Ascending aorta (tissue), 2 donors: Measurements from ENCODE around the gene CDH15. TPM values are rescaled to one million over a fixed set of nuclear protein-coding genes. Genes with fewer than 3 reads are reported as not detected.
"Not testable (repeated sequence)": the region's sequence is repeated elsewhere in the genome, so short reads cannot be mapped to it uniquely, and the experiment has no call there.

ENCODE experiments used
- DNase-seq, 2 donors: peaks; one replicate each; pipeline ENCODE4 v3.0.0-alpha.2; 2019; ENCODE audit warnings: low spot score in 2 of 2
- H3K27ac ChIP-seq, 2 donors: fragments of 200-600 bp; sonication (generic); one replicate each; pipeline ENCODE4 v1.5.1; 2016 to 2017; ENCODE audit warnings: mild to moderate bottlenecking in 1 of 2
- H3K27me3 ChIP-seq: fragments of 200-600 bp; sonication (generic); one replicate; pipeline ENCODE4 v1.5.1; 2017
- H3K36me3 ChIP-seq, 2 donors: fragments of 200-600 bp; sonication (generic); one replicate each; pipeline ENCODE4 v1.5.1; 2016
- H3K4me1 ChIP-seq, 2 donors: fragments of 200-600 bp; sonication (generic); one replicate each; pipeline ENCODE4 v1.5.1; 2016 to 2017; ENCODE audit warnings: mild to moderate bottlenecking in 1 of 2
- H3K4me3 ChIP-seq, 2 donors: fragments of 200-600 bp; sonication (generic); one replicate each; pipeline ENCODE4 v1.5.1; 2016 to 2017; ENCODE audit warnings: mild to moderate bottlenecking in 1 of 2
- H3K9me3 ChIP-seq, 2 donors: fragments of 200-600 bp; sonication (generic); one replicate each; pipeline ENCODE4 v1.5.1; 2016
- CTCF ChIP-seq, 3 experiments: fragments of 200-600 bp in 2 of 3; fragments of 450-650 bp in 1 of 3; sonication (generic) in 2 of 3; IDR thresholded peaks; one replicate each; pipeline ENCODE4 v1.5.1; 2016 to 2019; ENCODE audit warnings: antibody characterized with exemption in 3 of 3, mild to moderate bottlenecking in 1 of 3, moderate library complexity in 1 of 3
- intact Hi-C: fragments of 100-400 bp; cut with DNase I; formaldehyde crosslinking; loops from one replicate; pipeline ENCODE4 v1.15.1; 2023
- total RNA-seq: library from RNA; depleted of rRNA; stranded (reverse); fragments of >200 nt; gene quantifications from one replicate; pipeline ENCODE4 v1.1.0, GENCODE V29; 2016

The CDH15 gene
- total RNA-seq, 1 donor from 2014 or later = not detected

GRCh38 chr16:89161763-89162713 lies 9.5 kb upstream of the CDH15 start:
- Histone ChIP-seq H3K27ac (no peak overlapping the region), H3K4me1 (peaks cover 0 to 1% of the 10 kb centered on the region in 2 donors), H3K27me3 (no peaks in the 10 kb centered on the region), H3K36me3 (no peaks in the 10 kb centered on the region), H3K9me3 (no peaks in the 10 kb centered on the region), H3K4me3 (no peak overlapping the region)
- intact Hi-C loops = loop anchor here (10.0 kb wide), 1 partner anchor 67 kb away; the partner anchor contains the start of gene ACSF3
- no peak for TF ChIP-seq CTCF (IDR thresholded peaks at IDR 0.05)
- no peak for DNase-seq

- no peak overlapping the region for H3K4me3 ChIP-seq
- intact Hi-C loops = loop anchor here (10.0 kb wide), 1 partner anchor 68 kb away; the partner anchor contains the start of gene ACSF3
- DNase-seq = no peak
- no peaks in the 10 kb centered on the region for H3K4me1 ChIP-seq
- no peak for TF ChIP-seq CTCF (IDR thresholded peaks at IDR 0.05)
- no peaks in the 10 kb centered on the region for H3K36me3 ChIP-seq
- H3K27me3 ChIP-seq = peaks cover 4% of the 10 kb centered on the region
- H3K9me3 ChIP-seq = no peaks in the 10 kb centered on the region
- no peak overlapping the region for H3K27ac ChIP-seq
These were observed 8.3 kb upstream of the CDH15 start for GRCh38 chr16:89163297-89163696.

- Histone ChIP-seq H3K36me3 (no peaks in the 10 kb centered on the region), H3K4me3 (no peak overlapping the region), H3K27me3 (peaks cover 12% of the 10 kb centered on the region), H3K27ac (no peak overlapping the region), H3K4me1 (no peaks in the 10 kb centered on the region), H3K9me3 (no peaks in the 10 kb centered on the region)
- no peak for TF ChIP-seq CTCF (IDR thresholded peaks at IDR 0.05)
- intact Hi-C loops = loop anchor here (10.0 kb wide), 1 partner anchor 70 kb away; the partner anchor contains the start of gene ACSF3
- DNase-seq = no peak
These were observed 7.1 kb upstream of the CDH15 start for GRCh38 chr16:89164436-89164835.

- no peak for DNase-seq
- no peaks in the 10 kb centered on the region for H3K36me3 ChIP-seq
- H3K4me3 ChIP-seq = no peak overlapping the region
- H3K4me1 ChIP-seq = no peaks in the 10 kb centered on the region
- no peak for TF ChIP-seq CTCF (IDR thresholded peaks at IDR 0.05)
- H3K9me3 ChIP-seq = no peaks in the 10 kb centered on the region
- H3K27me3 ChIP-seq = peaks cover 12% of the 10 kb centered on the region
- intact Hi-C loops = loop anchor here (10.0 kb wide), 1 partner anchor 70 kb away; the partner anchor contains the start of gene ACSF3
- H3K27ac ChIP-seq = no peak overlapping the region
These were observed 6.5 kb upstream of the CDH15 start for GRCh38 chr16:89164847-89165680.

GRCh38 chr16:89165681-89165979 lies 5.9 kb upstream of the CDH15 start:
- not testable (repeated sequence) for H3K4me1 ChIP-seq, H3K27ac ChIP-seq, H3K9me3 ChIP-seq, DNase-seq, H3K4me3 ChIP-seq, H3K36me3 ChIP-seq
- intact Hi-C loops = loop anchor here (10.0 kb wide), 1 partner anchor 71 kb away; the partner anchor contains the start of gene ACSF3
- peaks cover 14% of the 10 kb centered on the region for H3K27me3 ChIP-seq
